ENCODE data around the gene C1orf52.
A peak's percentile ranks its signal among the peaks of the same experiment; 100 is the strongest.

C1orf52 gene

DNA sequence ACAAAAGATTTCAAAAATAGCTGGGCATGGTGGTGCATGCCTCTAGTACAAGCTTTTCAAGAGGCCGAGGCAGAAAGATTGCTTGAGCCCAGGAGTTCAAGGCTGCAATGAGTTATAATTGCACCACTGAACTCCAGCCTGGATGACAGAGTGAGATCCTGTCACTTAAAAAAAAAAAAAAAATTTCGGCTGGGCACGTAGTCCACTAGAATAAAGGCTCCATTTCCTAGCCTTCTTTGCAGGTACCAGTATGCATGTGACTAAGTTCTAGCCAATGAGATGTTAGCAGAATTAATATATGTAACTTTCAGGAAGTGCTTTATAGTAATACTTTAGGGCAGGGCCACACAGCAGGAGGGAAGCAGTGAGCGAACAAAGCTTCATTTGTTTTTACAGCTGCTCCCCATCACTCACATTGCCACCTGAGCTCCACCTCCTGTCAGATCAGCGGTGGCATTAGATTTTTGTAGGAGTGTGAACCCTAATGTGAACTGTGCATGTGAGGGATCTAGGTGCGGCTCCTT is 29.8 kb downstream of the C1orf52 start:
- DNase-seq (ENCODE audit: low spot score) = no peak

DNA sequence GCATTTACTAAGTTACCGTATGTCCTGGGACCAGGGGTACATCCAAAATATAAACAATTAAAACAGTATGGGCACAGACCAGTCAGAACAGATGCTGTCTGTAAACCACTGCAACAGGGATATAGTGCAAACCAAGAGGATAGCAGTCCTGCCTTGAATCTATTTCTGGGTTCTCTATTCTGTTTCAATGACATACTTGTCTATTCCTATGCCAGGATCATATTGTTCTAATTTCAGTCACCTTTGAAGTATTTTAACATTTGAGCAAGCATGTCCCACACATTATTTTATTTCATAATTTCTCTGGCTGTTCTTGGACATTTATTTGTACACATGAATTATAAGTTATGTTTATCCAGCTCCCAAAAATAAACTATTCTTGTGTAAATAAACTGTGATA is 30.5 kb downstream of the C1orf52 start:
- DNase-seq (ENCODE audit: low spot score) = no peak

- DNase-seq (ENCODE audit: low spot score) = no peak
Measured at GRCh38 chr1:85225624-85226380, 33.7 kb downstream of the C1orf52 start.

GRCh38 chr1:85224734-85225623 is 34.5 kb downstream of the C1orf52 start:
- no peak for DNase-seq (ENCODE audit: low spot score)

- DNase-seq (ENCODE audit: low spot score) = no peak
Measured at GRCh38 chr1:85224295-85224694, 35.2 kb downstream of the C1orf52 start.

- DNase-seq (ENCODE audit: low spot score) = no peak
Measured at GRCh38 chr1:85223334-85223733, 36.1 kb downstream of the C1orf52 start.

DNA sequence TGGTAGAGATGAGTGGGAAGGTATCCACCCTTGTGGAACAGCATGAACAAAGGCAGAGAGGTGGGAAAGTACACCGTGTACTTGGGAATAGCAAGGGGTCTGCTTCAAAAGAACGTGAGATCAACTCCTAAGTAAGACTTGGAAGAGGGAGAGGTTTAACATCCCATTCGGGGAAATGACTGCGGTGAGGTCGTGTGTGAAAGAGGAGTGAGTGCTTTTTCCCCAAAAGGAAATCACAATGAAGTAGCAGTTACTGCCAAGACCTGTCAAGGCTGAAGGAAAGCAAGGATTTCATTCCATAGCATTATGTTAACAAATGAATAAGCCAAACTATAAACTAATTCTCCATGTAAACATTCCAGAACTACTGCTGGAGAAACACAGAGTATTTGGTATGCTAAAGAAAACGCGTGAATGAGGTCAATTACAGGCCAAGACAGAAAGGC is 38.7 kb downstream of the C1orf52 start:
- DNase-seq (ENCODE audit: low spot score) = no peak

GRCh38 chr1:85219853-85220610 is 39.4 kb downstream of the C1orf52 start:
- DNase-seq (ENCODE audit: low spot score) = no peak

GRCh38 chr1:85216697-85217096 is 42.8 kb downstream of the C1orf52 start:
- no peak for DNase-seq (ENCODE audit: low spot score)

DNA sequence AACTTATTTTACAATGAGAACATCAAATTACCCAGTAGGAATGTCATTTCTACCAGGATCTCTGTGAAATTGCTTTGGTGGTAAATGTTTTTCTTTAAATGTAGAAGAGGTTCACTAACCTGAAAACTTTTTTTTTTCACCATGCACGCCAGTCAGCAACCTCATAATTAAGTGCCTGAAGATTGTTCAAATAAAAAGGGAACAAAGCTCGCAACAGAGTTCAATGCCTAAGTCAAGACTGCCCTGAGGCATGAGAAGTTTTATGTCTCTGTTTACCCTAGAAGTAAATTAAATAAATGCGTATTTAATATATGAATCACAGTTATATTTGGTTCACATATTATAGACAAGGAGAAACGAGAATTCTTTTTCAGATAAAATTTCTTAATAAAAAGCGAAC is 44.8 kb downstream of the C1orf52 start:
- no peak for DNase-seq (ENCODE audit: low spot score)

GRCh38 chr1:85208488-85208887 is 51.0 kb downstream of the C1orf52 start:
- no peak for DNase-seq (ENCODE audit: low spot score)

- DNase-seq (ENCODE audit: low spot score) = no peak
Measured at GRCh38 chr1:85203573-85204171, 55.8 kb downstream of the C1orf52 start.

- peak; percentile 6 for DNase-seq (ENCODE audit: low spot score)
Measured at GRCh38 chr1:85202864-85203255, 56.6 kb downstream of the C1orf52 start.

GRCh38 chr1:85202092-85202863 is 57.2 kb downstream of the C1orf52 start:
- DNase-seq (ENCODE audit: low spot score) = no peak

DNA sequence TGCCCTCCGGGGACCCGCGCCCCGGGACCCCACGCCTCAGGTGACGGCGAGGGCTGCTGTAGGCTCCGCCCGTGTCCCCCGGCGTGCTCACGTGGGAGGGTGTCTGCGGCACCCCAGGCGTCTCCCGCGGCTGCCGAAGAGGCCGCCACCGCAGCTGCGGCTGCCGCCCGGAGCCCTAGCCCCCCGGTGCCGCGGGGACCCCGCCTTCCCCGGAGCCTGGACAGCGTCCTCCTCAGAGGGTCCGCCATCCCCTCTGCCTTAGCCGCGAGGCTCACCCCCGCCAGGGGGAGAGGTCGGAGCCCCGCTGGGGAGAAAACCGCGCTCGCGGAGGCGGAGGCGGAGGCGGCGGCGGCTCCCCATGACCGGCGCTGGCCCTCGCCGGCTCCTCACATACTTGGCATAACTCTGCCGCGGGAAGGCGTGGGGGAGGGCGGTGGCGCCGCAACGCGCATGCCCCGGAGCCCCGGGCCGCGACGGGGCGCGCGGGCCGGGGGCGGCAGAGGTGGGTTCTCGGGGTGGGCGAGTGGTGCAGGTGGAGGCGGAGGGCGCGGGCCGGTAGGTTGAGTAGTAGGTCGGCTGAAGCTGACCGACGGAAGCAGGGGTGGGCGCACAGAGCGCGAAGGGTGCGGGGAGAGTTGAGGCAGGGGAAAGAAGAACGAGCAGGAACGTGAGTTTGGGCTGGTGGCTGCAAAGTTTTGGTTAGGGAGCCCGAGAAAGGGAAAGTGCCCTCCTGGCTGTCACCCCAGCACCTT is 57.9 kb downstream of the C1orf52 start:
- peak; percentile 80 for DNase-seq (ENCODE audit: low spot score)

- DNase-seq (ENCODE audit: low spot score) = peak; percentile 92
Measured at GRCh38 chr1:85200463-85201339, 58.8 kb downstream of the C1orf52 start, which contains the start of gene SYDE2. Gene SYDE2 (minus strand): TSS chr1:85201016. CDS start chr1:85200996, 20 bp downstream.

All from NAMALWA (cell line).